SK-N-MC (cell line): ENCODE measurements around the gene ATAD2B.

ENCODE experiments used
- EZH2 ChIP-seq: fragments of 200-600 bp; sonication (generic); IDR thresholded peaks from one replicate; pipeline ENCODE4 v1.6.1; 2017; ENCODE audit warnings: antibody characterized with exemption
- FOXP2 ChIP-seq: optimal IDR thresholded peaks from 2 replicates; pipeline ENCODE3; 2011; ENCODE audit warnings: mild to moderate bottlenecking, moderate library complexity; ENCODE audit not compliant: insufficient read depth; ENCODE audit errors: extremely low read length, control extremely low read depth
- POLR2AphosphoS5 ChIP-seq: IDR thresholded peaks from 2 replicates; pipeline ENCODE4 v1.6.1; 2012; ENCODE audit warnings: mild to moderate bottlenecking, low read depth, low read length, borderline replicate concordance

- no peak for TF ChIP-seq POLR2AphosphoS5
- TF ChIP-seq EZH2: no peak
- TF ChIP-seq FOXP2: no peak
These were observed 89.9 kb downstream of the ATAD2B start for GRCh38 chr2:23836971-23837565.
